ENCODE data around the gene CRIP2.

DNA sequence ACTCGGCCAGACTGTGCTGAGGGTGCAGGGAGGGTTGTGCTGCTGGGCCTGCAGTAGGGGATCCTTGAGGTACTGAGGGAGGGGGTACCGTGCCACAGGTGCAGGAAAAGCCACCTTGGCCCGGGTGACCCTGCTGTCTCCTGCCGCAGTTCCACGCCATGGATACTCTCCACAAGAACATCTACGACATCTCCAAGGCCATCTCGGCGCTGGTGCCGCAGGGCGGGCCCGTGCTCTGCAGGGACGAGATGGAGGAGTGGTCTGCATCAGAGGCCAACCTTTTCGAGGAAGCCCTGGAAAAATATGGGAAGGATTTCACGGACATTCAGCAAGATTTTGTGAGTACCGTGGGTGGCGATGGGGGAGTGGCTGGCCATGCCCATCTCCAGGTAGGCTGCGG, 14.0 kb upstream of the CRIP2 start:
- TF ChIP-seq POLR2A (IDR thresholded peaks at IDR 0.05): no peak
- TF ChIP-seq, protein P1, sequence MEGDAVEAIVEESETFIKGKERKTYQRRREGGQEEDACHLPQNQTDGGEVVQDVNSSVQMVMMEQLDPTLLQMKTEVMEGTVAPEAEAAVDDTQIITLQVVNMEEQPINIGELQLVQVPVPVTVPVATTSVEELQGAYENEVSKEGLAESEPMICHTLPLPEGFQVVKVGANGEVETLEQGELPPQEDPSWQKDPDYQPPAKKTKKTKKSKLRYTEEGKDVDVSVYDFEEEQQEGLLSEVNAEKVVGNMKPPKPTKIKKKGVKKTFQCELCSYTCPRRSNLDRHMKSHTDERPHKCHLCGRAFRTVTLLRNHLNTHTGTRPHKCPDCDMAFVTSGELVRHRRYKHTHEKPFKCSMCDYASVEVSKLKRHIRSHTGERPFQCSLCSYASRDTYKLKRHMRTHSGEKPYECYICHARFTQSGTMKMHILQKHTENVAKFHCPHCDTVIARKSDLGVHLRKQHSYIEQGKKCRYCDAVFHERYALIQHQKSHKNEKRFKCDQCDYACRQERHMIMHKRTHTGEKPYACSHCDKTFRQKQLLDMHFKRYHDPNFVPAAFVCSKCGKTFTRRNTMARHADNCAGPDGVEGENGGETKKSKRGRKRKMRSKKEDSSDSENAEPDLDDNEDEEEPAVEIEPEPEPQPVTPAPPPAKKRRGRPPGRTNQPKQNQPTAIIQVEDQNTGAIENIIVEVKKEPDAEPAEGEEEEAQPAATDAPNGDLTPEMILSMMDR (IDR thresholded peaks at IDR 0.05): no peak
- TF ChIP-seq POLR2AphosphoS5 (IDR thresholded peaks at IDR 0.05): no peak
